ENCODE data around the gene TMEM131.

TMEM131 gene

DNA sequence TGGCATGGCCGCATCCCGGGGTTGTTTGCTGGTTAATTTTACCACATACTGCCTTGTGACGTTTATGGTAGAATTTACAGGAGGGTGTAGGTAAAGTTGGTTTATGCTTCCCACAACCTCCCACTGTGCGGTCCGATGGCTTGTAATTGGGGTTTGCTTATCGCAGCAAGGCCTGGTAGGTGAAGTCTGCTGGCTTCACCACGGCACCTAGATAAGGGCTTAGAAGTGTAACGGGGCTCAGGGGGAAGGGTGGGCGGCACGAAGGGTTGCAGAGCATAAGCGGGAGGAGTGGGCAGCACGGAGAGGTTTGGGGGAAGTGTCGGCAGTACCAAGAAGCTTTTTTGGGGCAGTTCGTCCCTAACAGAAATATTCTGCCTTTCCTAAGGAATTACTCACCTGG lies 39.0 kb upstream of the TMEM131 start:
- Histone ChIP-seq H2BK12ac (ENCODE audit: low read length in 2 of 2) (no peak overlapping the region), H3K23ac (ENCODE audit: low read length in 2 of 2) (peak overlapping the region in 1 of 2 experiments; percentile 43), H3K9me3 (ENCODE audit: control insufficient read depth, low read length) (no peaks in the 10 kb centered on the region), H3K9ac (ENCODE audit: low read length) (no peak overlapping the region), H3K4me3 (ENCODE audit: insufficient read depth in 1 of 2, low read depth in 1 of 2, low read length in 2 of 2) (no peak overlapping the region), H2AK5ac (ENCODE audit: low read length, severe bottlenecking) (no peak overlapping the region), H3K79me1 (replicated peaks; ENCODE audit: low read length, poor library complexity, severe bottlenecking) (no peaks in the 10 kb centered on the region), H3K27me3 (ENCODE audit: control insufficient read depth in 1 of 2, insufficient read depth in 1 of 2, low read length in 2 of 2) (peaks cover 0 to 14% of the 10 kb centered on the region in 2 experiments), H3K36me3 (ENCODE audit: control insufficient read depth in 1 of 2, insufficient read depth in 2 of 2, low read depth in 1 of 2, low read length in 2 of 2) (no peaks in the 10 kb centered on the region), H2BK5ac (ENCODE audit: low read depth, low read length, poor library complexity, severe bottlenecking) (no peak overlapping the region), H2BK120ac (ENCODE audit: low read depth, low read length) (no peak overlapping the region), H2AFZ (ENCODE audit: low read depth, low read length) (no peak overlapping the region), H3K14ac (ENCODE audit: low read length in 2 of 2) (peak overlapping the region in 1 of 2 experiments; percentile 37), H4K8ac (ENCODE audit: low read length) (no peak overlapping the region), H3K18ac (ENCODE audit: low read depth in 1 of 2, low read length in 2 of 2) (no peak overlapping the region), H3K4me2 (ENCODE audit: low read length, poor library complexity, severe bottlenecking) (no peak overlapping the region), H2BK15ac (ENCODE audit: low read depth, poor library complexity, severe bottlenecking) (no peak overlapping the region), H3K4me1 (ENCODE audit: control insufficient read depth, insufficient read depth, low read depth, low read length) (peaks cover 2% of the 10 kb centered on the region), H3K4ac (ENCODE audit: low read depth in 1 of 2, low read length in 2 of 2) (no peak overlapping the region), H3K27ac (ENCODE audit: low read length, poor library complexity, severe bottlenecking) (no peak overlapping the region), H4K91ac (ENCODE audit: low read length) (peak overlapping the region; percentile 43)
- DNase-seq: no peak
- 42% methylated on average over 14 of the region's 14 CpGs for WGBS

DNA sequence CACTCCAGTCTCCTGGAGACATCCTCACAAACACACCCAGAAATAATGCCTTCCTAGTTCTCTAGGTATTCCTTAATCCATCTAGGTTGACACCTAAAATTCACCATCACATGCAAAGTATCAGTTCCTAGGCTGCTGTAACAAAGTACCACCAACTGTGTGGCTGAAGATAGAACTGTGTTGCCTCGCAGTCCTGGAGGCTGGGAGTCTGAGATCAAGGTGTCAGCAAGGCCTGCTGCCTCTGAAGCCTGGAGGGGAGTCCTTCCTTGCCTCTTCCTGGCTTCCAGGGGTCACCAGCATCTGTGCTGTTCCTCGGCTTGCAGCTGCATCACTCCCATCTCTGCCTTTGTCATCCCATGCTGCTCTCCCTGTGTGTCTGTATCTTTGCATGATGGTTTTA lies 36.3 kb upstream of the TMEM131 start:
- 25% methylated on average over 1 of the region's 2 CpGs for WGBS
- H3K9me3 ChIP-seq (ENCODE audit: control insufficient read depth, low read length): no peaks in the 10 kb centered on the region
- no peak overlapping the region for H2BK5ac ChIP-seq (ENCODE audit: low read depth, low read length, poor library complexity, severe bottlenecking)

DNA sequence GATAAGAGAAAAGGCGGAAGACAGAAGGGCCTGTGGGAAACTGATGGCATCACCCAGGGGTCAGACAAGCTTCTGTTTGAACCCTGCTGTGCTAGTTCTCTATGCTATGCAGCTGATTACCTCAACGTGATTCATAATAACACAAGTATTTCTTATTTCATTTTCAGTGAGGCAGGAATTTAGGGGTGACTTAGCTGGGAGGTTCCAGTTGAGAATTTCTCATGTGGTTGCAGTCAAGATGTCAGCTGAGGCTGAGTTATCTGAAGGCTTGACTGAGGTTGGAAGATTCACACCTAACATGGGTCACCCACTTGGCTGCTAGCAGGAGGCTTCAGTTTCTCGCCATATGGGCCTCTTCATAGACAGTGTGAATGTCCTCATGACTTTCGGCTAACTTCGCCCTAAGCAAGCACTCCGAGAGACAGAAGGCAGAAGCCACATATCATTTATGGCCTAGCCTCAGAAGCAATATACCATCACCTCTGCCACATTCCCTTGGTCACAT lies 34.0 kb upstream of the TMEM131 start:
- Histone ChIP-seq H3K79me1 (replicated peaks; ENCODE audit: low read length, poor library complexity, severe bottlenecking) (no peaks in the 10 kb centered on the region), H3K4ac (ENCODE audit: low read depth in 1 of 2, low read length in 2 of 2) (no peak overlapping the region), H3K4me3 (ENCODE audit: insufficient read depth in 1 of 2, low read depth in 1 of 2, low read length in 2 of 2) (no peak overlapping the region), H3K36me3 (ENCODE audit: control insufficient read depth in 1 of 2, insufficient read depth in 2 of 2, low read depth in 1 of 2, low read length in 2 of 2) (no peaks in the 10 kb centered on the region), H3K23ac (ENCODE audit: low read length in 2 of 2) (no peak overlapping the region), H3K4me2 (ENCODE audit: low read length, poor library complexity, severe bottlenecking) (no peak overlapping the region), H3K9ac (ENCODE audit: low read length) (no peak overlapping the region), H4K8ac (ENCODE audit: low read length) (no peak overlapping the region), H2AK5ac (ENCODE audit: low read length, severe bottlenecking) (no peak overlapping the region), H2AFZ (ENCODE audit: low read depth, low read length) (no peak overlapping the region), H3K4me1 (ENCODE audit: control insufficient read depth, insufficient read depth, low read depth, low read length) (peaks cover under 1% of the 10 kb centered on the region), H3K14ac (ENCODE audit: low read length in 2 of 2) (no peak overlapping the region), H2BK5ac (ENCODE audit: low read depth, low read length, poor library complexity, severe bottlenecking) (no peak overlapping the region), H2BK12ac (ENCODE audit: low read length in 2 of 2) (no peak overlapping the region), H2BK15ac (ENCODE audit: low read depth, poor library complexity, severe bottlenecking) (no peak overlapping the region), H3K9me3 (ENCODE audit: control insufficient read depth, low read length) (no peaks in the 10 kb centered on the region), H3K27ac (ENCODE audit: low read length, poor library complexity, severe bottlenecking) (no peak overlapping the region), H3K18ac (ENCODE audit: low read depth in 1 of 2, low read length in 2 of 2) (no peak overlapping the region), H3K27me3 (ENCODE audit: control insufficient read depth in 1 of 2, insufficient read depth in 1 of 2, low read length in 2 of 2) (peaks cover 0 to 15% of the 10 kb centered on the region in 2 experiments), H4K91ac (ENCODE audit: low read length) (no peak overlapping the region), H2BK120ac (ENCODE audit: low read depth, low read length) (no peak overlapping the region)
- 95% methylated on average over 4 of the region's 6 CpGs for WGBS
- no peak for DNase-seq

More for the DNA sequence above, 36.3 kb upstream of the TMEM131 start:
- Histone ChIP-seq H3K9ac (ENCODE audit: low read length) (no peak overlapping the region), H4K8ac (ENCODE audit: low read length) (no peak overlapping the region), H2BK15ac (ENCODE audit: low read depth, poor library complexity, severe bottlenecking) (no peak overlapping the region), H3K4me1 (ENCODE audit: control insufficient read depth, insufficient read depth, low read depth, low read length) (peaks cover 2% of the 10 kb centered on the region), H3K14ac (ENCODE audit: low read length in 2 of 2) (peak overlapping the region in 1 of 2 experiments; percentile 77), H3K27me3 (ENCODE audit: control insufficient read depth in 1 of 2, insufficient read depth in 1 of 2, low read length in 2 of 2) (peaks cover 0 to 15% of the 10 kb centered on the region in 2 experiments), H3K4ac (ENCODE audit: low read depth in 1 of 2, low read length in 2 of 2) (no peak overlapping the region), H2BK120ac (ENCODE audit: low read depth, low read length) (no peak overlapping the region), H3K4me2 (ENCODE audit: low read length, poor library complexity, severe bottlenecking) (no peak overlapping the region), H3K23ac (ENCODE audit: low read length in 2 of 2) (no peak overlapping the region), H3K36me3 (ENCODE audit: control insufficient read depth in 1 of 2, insufficient read depth in 2 of 2, low read depth in 1 of 2, low read length in 2 of 2) (no peaks in the 10 kb centered on the region), H3K27ac (ENCODE audit: low read length, poor library complexity, severe bottlenecking) (no peak overlapping the region), H3K4me3 (ENCODE audit: insufficient read depth in 1 of 2, low read depth in 1 of 2, low read length in 2 of 2) (no peak overlapping the region), H3K79me1 (replicated peaks; ENCODE audit: low read length, poor library complexity, severe bottlenecking) (no peaks in the 10 kb centered on the region), H2AK5ac (ENCODE audit: low read length, severe bottlenecking) (no peak overlapping the region), H3K18ac (ENCODE audit: low read depth in 1 of 2, low read length in 2 of 2) (no peak overlapping the region), H4K91ac (ENCODE audit: low read length) (no peak overlapping the region), H2AFZ (ENCODE audit: low read depth, low read length) (no peak overlapping the region), H2BK12ac (ENCODE audit: low read length in 2 of 2) (no peak overlapping the region)
- no peak for DNase-seq

DNA sequence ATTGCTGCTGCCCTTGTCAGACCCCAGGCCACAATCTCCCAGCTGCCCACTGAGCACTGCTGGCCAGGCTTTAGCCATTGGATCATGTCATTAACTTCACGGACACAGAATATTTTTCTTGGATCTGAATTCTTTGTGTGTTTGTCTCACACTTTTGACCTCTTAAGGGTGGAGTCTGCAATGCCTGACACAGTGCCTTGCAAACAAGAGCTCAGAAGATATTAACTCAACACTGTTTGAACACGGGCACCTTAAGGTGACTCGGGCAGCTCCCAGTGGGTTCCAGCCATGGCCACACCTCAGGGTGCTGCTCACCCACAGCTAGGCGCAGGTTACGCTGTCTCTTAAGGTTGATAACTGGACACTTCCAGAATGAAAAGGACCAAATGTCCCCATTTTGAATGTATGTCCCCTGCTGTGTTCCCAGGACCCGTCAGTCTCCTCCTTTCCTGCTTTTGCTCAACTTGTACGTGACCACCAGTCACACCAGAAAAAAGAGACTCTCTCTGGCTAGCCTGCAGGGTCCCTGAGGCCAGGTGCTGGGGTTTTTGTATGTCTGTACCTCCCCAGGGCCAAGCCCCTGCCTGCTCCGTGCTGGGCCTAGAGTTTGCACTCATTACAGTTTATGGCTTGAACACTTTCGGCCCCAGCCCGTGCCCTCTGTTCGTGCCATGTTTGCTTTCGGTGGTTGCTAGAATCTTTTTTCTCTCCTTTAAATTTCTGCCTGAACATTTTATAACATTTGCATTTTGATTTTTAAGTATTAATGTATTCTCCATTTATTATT lies 33.4 kb upstream of the TMEM131 start:
- Histone ChIP-seq H3K4me3 (ENCODE audit: insufficient read depth in 1 of 2, low read depth in 1 of 2, low read length in 2 of 2) (no peak overlapping the region), H3K9ac (ENCODE audit: low read length) (no peak overlapping the region), H2AK5ac (ENCODE audit: low read length, severe bottlenecking) (no peak overlapping the region), H3K4me1 (ENCODE audit: control insufficient read depth, insufficient read depth, low read depth, low read length) (no peaks in the 10 kb centered on the region), H3K23ac (ENCODE audit: low read length in 2 of 2) (no peak overlapping the region), H3K18ac (ENCODE audit: low read depth in 1 of 2, low read length in 2 of 2) (no peak overlapping the region), H4K91ac (ENCODE audit: low read length) (no peak overlapping the region), H2BK15ac (ENCODE audit: low read depth, poor library complexity, severe bottlenecking) (no peak overlapping the region), H3K79me1 (replicated peaks; ENCODE audit: low read length, poor library complexity, severe bottlenecking) (no peaks in the 10 kb centered on the region), H3K4me2 (ENCODE audit: low read length, poor library complexity, severe bottlenecking) (no peak overlapping the region), H4K8ac (ENCODE audit: low read length) (no peak overlapping the region), H3K9me3 (ENCODE audit: control insufficient read depth, low read length) (no peaks in the 10 kb centered on the region), H3K36me3 (ENCODE audit: control insufficient read depth in 1 of 2, insufficient read depth in 2 of 2, low read depth in 1 of 2, low read length in 2 of 2) (no peaks in the 10 kb centered on the region), H3K27ac (ENCODE audit: low read length, poor library complexity, severe bottlenecking) (no peak overlapping the region), H2AFZ (ENCODE audit: low read depth, low read length) (no peak overlapping the region), H2BK120ac (ENCODE audit: low read depth, low read length) (no peak overlapping the region), H2BK12ac (ENCODE audit: low read length in 2 of 2) (no peak overlapping the region), H2BK5ac (ENCODE audit: low read depth, low read length, poor library complexity, severe bottlenecking) (no peak overlapping the region), H3K4ac (ENCODE audit: low read depth in 1 of 2, low read length in 2 of 2) (no peak overlapping the region), H3K27me3 (ENCODE audit: control insufficient read depth in 1 of 2, insufficient read depth in 1 of 2, low read length in 2 of 2) (peaks cover 0 to 15% of the 10 kb centered on the region in 2 experiments), H3K14ac (ENCODE audit: low read length in 2 of 2) (no peak overlapping the region)
- WGBS: 97% methylated on average over 11 of the region's 12 CpGs
- DNase-seq: no peak
